HG02981 (cell line): ENCODE results near the gene PRICKLE4.

Experiments used
- ATAC-seq: cut with Tn5 transposase; IDR thresholded peaks from one replicate; pipeline ENCODE4 v1.9.1; 2021; ENCODE audit warnings: mild to moderate bottlenecking, moderate library complexity; ENCODE audit not compliant: unreplicated experiment

The PRICKLE4 gene

DNA sequence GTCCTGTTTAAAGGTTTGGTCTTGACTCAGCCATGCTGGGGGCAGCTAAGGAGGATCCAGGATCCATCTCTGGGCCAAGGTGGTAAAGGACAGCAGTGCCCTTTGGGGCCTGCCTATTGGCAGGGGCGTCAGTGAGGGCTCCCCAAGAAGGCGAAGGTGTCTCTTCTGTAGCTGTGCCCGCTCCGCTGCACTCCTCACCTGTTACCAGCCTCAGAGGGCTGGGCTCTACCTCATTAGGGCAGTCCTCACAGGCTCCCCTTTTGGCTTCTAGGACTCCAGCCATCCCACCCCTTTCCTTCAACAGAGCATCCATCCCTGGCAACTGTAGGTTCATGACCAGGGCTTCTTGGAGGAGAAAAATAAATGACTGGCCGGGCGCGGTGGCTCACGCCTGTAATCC, 11.2 kb upstream of the PRICKLE4 start:
- no peak for ATAC-seq

DNA sequence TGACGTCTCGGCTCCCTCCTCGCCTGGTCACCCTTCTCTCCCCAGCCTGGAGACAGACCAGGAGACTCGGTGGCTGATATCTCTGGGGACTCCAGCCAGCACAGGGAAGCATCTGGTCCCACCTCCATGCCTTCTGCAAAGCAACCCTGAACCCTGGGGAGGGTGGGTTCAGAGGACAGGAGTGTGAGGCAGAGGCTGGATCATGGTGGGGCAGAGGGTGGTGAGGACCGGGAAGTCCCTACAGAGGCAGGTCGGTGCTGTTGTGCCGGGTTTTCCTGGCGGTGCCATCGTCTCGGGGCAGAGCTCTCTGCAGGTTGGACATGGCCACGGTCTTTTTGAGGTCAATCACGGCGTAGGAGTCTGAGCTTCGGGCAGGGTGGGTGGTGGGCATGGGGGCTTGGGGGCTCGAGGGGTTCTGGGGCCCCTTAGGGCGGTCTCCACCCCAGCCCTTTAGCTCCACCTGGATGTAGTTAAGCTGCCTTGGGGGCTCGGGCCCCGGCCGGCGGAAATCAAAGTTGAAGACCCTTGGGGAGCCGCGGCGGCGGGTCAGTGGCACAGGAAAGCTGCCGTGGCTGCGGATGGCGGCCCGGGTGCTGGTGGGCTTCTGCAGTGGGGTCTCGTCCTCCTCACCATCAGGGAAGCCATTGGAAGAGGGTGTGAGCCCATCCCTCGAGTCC, 10.1 kb upstream of the PRICKLE4 start:
- ATAC-seq: no peak

DNA sequence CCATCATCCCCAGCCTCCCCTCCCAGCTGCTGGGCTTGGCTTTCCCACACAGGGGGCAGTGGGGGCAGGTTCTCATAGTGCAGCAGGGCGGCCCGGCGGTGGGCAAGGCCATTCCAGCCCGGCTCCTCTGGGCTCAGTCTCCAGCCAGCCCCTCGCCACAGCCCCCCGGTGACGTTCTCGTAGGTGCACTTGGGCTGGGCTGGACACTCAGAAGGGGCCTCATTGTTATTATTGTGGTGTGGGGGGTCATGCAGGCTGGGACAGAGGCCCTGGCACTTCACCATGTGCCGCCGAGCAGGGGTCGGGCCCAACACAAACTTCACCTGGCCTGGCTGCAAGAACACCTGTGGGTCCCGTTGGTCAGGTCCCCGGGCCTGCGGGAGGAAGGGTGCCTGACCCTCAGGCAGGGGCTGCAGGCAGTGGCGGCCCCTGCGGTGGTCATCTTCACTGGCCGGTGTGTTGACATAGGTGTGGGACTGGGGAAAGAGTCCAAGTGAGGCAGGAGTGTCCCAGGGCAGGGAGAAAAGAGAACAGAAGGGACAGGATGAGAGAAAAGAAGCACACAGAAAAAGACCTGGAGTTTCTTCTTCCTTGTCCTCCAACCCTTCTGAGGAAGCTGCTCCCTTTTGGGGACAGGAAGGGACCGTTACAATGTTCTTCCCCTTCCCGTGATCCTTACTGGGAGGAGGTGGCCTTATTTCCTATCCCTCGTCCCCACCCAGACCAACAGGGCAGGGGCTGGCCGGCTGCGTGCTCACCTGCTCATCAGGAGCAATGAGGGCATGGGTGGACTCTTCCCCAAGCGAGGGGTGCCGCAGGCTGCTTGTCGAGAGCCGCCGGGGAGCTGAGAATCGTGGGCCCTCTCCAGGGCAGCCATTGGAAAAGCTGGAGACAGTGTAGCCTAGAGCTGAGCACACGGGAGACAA, 9.3 kb upstream of the PRICKLE4 start:
- no peak for ATAC-seq

DNA sequence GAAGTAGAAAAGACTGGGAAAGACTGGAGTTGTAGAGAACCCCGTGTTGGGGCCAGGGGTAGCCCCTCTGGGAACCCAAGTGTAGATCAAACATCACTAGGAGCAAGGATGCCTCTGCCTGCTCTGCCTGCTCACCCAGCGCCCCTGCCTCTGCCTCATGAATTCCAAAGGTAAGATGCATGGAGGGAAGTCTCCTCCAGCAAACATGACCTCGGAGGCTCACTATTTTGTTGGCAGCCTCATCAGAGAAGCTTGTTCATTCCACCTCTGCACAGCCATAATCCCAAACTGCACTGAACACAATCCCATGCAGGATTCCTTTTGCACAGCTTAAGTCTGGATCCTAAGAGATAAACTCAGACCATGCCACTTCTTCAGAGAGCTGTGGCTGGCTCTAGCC, 5.7 kb upstream of the PRICKLE4 start:
- no peak for ATAC-seq

DNA sequence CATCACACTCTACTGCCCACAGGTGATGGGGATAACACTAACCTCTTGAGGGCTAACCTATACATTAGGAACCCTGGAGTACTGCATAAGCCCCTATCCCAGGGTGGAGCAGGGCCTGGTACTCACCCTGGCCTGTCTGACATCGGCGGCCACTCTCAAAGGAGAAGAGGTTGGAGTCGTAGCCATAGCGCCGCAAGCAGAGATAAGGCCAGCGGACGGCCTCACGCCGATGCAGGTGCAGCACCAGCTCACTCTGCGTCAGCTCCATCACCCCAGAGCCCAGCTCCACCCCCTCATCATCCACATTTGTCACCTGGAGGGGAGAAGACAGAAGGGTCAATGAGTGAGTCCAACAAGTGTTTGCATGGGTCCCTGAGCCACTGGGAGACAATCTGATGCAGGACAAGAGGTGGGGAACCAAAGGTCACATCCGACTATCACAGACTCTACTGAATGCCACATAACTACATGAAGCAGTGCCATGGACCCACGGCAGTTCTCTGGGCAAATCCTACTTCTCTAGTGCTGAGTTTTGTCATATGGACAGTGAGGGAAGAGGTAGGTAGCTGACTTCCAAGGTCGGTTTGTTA, 5.2 kb upstream of the PRICKLE4 start:
- ATAC-seq: no peak

DNA sequence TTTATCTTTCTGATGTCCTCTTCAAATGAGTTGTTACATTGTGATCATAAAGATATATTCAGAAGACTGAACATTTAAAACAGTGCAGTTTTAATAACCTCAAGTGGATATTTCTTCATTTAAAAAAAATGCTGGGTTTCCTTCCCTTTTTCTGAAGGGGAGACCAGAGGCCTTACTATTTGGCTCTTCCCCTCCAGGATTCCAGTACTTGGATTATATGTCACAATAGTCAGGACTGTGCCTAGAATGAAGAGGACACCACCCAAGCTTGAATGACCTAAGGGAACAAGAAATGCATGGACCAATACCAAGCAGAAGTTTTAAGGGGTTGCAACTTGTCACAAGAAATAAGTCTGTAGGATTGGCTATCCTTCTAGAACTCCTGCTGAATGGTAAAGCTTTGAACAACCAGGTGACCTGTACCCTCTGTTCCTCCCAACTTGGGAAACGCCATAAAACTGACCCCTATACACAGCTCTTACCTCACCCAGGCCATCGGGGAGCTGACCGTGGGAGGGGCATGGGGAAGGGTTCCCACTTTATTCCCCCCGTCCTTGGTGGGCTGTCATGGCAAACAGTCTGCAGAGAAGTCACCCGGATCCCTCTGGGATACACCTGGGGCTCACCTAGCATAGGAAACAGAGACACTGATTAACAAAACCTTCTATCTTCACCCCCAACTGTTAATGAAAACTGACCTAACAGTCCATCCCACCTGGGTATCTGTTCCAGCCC, 2.9 kb upstream of the PRICKLE4 start:
- ATAC-seq: no peak

DNA sequence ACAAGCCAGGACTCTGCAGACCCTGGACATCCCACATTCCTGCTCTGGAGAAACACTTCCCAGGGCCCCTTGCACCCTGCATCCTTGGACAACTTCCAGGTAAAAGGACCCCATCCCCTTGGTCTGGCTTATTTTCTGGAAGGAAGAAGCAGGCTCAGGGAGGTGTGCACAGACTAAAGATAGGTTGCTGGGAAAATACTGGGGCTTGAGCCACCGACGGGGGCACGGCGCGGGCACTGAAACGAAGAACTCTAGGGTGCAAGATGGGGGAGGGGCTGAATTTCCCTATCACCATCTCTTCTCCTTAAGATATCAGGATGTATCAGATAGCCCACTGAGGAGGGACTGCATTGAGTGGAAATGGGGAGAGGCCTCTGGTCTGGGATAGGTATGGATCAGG, 1.7 kb upstream of the PRICKLE4 start:
- no peak for ATAC-seq

DNA sequence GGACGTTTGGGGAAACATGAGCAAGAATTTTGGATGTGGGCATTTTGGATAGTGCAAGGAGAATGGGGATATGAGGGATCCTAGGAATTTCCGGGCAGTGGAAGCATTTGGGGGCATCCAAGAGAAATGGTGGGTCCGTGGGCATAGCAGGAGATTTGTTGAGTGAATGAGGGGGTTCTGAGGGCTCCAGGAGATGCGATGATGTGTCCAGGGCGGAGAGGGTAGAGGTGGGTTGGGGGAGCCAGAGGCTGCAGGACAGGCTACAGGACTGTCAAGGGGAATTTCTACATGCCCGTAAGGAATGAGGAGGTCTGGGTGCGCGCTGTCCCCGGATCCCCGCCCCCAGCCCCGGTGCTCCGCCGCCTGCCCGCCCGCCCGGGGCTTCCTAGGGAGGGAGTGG, 1.2 kb upstream of the PRICKLE4 start:
- peak; percentile 7 for ATAC-seq

DNA sequence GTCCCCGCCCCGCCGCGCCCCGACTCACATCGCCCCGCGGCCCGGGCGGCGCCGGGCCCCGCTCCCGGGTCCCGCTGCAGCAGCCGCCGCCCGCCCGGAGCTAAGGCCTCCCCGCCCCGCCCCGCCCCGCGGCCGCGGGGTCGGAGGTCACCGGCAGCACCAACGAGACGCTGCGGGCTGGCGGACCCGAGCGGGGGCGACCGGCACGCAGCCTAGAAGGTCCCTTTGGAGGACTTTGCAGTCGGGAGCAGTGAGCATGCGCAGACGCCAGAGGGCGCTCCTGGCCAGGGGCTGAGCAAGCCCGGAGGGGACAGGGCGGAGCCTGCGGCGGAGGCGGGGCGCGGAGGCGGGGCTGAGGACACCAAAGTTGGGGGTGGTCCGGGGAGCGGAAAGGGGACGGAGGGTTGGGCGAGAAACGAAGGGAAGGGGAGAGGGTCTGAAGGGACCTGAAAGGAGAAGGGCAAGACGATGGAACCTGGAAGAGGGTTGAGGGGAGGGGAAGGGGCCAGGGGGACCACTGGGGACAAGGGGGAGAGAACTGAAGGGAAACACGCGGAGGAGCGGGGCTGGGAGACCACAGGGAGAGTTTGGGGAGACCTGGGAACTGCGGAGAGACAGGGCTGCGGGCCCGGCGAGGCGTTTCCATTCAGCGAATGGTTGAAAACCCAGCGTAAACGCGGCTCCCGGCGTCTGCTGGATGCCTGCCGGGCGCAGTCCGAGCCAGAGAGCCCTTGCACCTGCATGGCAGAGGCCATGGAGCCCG, 613 bp upstream of the PRICKLE4 start, which contains the start of gene FRS3:
Gene FRS3, minus strand, starts transcription at position 113 of the 763 bp plus-strand sequence. CDS start 2,913 bp downstream, outside the sequence.
- ATAC-seq: peak; percentile 95

DNA sequence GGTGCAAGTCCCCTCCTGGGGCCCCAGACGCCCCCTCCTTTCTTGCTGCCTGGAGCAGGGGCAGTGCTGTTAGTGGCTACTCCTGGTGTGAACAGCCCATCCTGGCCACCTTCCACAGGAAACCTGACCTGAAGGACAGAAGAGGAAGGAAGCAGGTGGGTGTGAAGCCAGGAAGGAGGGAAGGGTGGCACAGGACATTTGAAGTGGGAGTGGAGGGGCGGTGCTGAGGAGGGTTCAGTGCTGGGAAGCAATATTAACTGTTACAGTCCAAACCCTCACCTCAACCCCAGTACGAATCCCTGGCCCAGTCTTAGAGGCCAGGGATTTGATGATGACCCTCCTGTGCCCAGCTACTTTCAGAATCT, 766 bp downstream of the PRICKLE4 start:
- ATAC-seq: no peak

DNA sequence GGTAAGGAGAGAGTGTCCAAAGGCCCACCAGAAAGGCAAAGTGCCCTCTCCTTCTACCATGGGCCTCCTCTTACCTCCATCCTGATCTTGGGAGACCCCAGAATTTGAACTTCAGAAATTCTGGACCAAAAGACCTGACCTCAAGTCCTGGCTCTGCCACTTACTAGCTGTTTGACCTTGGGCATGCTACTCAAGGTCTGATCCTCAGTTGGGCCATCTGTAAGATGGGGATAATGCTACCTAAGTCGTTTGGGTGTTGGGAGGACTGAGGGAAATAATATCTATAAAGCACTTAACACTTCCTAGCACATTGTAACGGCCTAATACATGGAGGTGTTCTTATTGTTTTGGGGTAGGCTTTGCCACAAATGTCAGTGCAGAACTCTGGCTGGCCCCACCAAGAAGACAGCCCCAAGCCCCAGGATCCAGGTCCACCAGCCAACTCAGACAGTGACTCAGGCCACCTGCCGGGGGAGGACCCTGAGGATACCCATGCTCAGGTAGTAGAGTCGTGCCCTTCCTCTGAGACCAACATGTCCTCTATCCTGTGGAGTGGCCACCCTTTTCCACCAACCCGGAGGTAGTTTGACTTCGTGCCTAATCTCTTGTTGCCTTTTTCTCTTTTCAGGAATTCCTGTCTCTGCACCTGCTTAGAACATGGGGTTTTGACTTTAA, 2.7 kb downstream of the PRICKLE4 start:
- ATAC-seq: no peak

DNA sequence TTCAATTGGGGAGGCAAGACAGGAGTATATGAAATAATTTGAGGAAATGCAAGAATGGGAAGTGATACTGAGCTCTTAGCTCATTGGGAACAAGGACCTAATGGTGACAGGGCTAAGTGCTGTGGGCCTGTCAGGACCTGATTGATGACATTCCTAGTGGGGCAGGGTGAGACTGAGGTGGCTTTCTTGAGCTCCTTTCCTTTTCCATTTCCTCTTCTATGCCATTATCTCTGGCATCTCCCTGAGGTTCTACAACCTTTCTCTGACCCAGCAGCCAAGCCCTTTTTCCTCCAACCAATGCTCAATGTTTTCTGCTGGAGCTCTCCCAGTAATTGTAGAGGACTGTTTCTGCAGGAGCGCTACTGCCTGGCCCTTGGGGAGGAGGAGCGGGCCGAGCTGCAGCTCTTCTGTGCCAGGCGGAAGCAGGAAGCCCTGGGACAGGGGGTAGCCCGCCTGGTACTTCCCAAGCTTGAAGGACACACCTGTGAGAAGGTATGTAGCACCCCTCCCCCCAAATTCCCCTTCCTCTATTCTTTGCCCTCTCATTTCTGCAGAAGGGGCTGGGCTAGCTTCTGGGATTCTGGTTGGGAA, 4.1 kb downstream of the PRICKLE4 start:
- no peak for ATAC-seq

DNA sequence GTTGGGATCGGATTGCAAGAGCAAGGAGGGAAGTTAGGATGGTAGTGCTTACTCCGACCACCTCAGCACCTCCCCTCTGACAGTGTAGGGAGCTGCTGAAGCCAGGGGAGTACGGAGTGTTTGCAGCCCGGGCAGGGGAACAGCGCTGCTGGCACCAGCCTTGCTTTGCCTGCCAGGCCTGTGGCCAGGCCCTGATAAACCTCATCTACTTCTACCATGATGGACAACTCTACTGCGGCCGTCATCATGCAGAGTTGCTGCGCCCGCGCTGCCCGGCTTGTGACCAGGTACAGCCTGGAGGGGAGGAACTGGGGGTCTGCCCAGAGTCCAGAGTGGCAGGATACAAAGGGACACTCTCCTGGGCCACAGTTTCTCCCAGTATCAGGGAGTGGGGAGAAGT, 4.7 kb downstream of the PRICKLE4 start:
- ATAC-seq: no peak

DNA sequence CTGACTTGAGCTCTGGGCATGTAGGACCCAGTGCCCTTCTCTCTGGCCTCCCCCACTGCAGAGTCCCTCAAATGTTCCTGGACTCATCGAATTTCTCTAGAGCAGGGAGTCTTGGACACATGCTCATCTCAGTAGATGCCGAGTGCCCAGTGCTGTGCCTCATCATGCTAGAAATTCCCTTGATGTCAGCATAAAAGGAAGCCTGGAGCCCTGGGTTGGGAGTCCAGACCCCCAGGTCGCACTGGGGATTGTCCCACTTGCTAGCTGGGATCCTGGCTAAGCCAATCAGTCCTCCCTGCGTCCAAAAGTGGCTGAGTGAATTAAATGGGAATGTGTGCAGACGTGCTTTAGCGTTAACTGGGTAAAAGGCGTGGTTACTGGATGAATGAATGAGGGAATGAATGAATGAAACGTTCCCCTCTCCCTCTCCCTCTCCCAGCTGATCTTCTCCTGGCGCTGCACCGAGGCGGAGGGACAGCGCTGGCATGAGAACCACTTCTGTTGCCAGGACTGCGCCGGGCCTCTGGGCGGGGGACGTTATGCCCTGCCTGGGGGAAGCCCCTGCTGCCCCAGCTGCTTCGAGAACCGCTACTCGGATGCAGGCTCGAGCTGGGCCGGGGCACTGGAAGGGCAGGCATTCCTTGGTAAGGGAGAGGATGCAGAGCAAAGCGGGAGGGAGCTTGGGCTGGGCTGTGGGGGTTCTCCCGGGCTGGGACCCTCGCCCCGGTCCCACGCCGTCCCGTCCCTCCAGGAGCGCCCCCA, 5.3 kb downstream of the PRICKLE4 start:
- no peak for ATAC-seq

DNA sequence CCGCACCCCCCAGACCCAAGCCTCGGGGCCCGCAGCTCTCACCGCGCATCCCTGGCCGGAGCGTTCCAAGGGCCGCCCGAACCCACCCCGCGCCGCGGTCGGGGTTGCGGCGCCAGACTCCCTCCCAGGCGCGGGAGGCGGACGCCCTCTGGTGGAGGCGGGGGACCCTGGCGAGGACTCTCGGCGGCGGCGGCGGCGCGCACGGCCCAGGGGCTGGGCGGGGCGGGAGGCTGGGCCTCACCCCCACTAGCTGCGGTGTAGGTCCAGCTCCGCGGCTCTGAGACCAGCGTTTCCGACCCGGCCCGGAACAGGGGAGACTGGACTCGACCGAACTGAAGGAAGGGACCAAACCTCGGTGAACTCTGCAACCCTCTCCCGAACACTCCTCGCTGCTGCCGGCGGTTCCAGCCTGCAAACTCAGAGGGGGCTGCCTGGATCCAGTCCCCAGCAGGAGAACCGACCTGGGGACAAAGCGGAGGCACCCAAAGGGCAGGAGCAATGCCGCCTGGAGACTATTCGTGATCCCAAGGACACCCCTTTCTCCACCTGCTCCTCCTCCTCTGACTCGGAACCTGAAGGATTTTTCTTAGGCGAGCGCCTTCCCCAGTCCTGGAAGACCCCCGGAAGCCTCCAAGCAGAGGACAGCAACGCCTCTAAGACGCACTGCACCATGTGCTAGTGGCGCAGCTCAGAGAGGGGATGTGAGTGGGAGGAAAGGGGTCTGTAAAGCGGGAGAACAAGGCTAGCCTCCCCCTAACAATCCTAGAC, 6.1 kb downstream of the PRICKLE4 start:
- ATAC-seq: peak; percentile 55

DNA sequence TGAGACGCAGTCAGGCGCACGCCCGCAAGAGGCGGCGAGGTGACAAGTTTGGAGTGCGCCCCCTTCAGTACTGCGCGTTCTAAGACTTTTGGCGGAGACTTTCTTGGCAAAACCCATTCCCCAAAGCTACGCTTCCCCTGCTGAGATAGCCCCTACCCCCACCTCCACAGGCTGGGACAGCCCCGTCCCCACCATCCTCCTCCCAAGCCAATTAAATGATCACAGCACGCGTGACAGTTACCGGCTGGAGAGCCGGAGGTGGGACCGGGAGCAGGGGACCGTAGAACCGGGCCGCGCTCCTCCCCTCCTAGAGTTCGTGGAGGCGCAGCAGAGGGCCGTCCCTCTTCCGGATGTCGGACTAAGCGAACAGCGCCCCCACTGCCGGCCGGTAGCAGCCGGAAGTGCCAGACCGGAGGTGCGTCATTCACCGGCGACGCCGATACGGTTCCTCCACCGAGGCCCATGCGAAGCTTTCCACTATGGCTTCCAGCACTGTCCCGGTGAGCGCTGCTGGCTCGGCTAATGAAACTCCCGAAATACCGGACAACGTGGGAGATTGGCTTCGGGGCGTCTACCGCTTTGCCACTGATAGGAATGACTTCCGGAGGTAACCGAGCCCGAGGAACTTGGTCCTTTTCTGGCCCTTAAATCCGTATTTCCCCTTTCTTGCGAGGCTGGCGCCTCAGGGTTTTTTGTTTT, 6.8 kb downstream of the PRICKLE4 start, which contains the start of gene TOMM6:
Gene TOMM6, plus strand, starts transcription at position 476 of the 699 bp plus-strand sequence. Its CDS starts 4 bp downstream, at position 480.
- peak; percentile 86 for ATAC-seq

DNA sequence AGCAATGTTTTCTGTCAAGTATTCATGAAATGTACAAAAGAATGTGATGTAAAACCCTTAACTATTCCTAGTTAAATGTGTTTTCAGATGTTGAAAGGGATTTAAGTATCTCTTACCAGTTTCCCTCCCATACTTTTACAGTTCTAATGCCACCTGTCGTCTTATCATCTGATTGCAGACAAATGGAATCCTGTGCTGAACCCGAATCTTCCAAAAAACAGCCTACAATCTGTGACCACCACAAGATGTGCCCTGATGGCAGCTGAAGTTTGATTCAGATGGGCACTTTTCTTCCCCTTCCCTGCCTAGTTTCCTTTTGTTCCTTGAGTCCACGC, 8.8 kb downstream of the PRICKLE4 start:
- no peak for ATAC-seq
